Uterus (tissue), 4 donors: Measurements from ENCODE around the gene SHQ1. TPM values are rescaled to one million over a fixed set of nuclear protein-coding genes. Genes with fewer than 3 reads are reported as not detected.

Source experiments
- DNase-seq, 2 donors: peaks; one replicate each; pipeline ENCODE4 v3.0.0-alpha.2; 2019 to 2020
- H3K27ac ChIP-seq, 2 donors: fragments of 200-600 bp; sonication (generic); 1 replicate in 1 of 2; 2 replicates in 1 of 2; pipeline ENCODE4 v1.5.1; 2016 to 2018
- H3K27me3 ChIP-seq, 2 donors: fragments of 200-600 bp; sonication (generic); one replicate each; pipeline ENCODE4 v1.5.1; 2018 to 2019; ENCODE audit warnings: control low read depth in 1 of 2
- H3K36me3 ChIP-seq, 2 donors: fragments of 200-600 bp; sonication (generic); one replicate each; pipeline ENCODE4 v1.5.1; 2019; ENCODE audit warnings: control low read depth in 1 of 2
- H3K4me1 ChIP-seq, 2 donors: fragments of 200-600 bp; sonication (generic); one replicate each; pipeline ENCODE4 v1.5.1; 2018 to 2019; ENCODE audit warnings: control low read depth in 1 of 2
- H3K4me3 ChIP-seq, 2 donors: fragments of 200-600 bp; sonication (generic); 1 replicate in 1 of 2; 2 replicates in 1 of 2; pipeline ENCODE4 v1.5.1; 2018 to 2019; ENCODE audit warnings: mild to moderate bottlenecking in 1 of 2
- H3K9me3 ChIP-seq, 2 donors: fragments of 200-600 bp; sonication (generic); one replicate each; pipeline ENCODE4 v1.5.1; 2019; ENCODE audit warnings: control low read depth in 1 of 2
- CTCF ChIP-seq, 4 experiments: fragments of 200-600 bp in 2 of 4; fragments of 450-650 bp in 2 of 4; sonication (generic) in 2 of 4; IDR thresholded peaks; one replicate each; pipeline ENCODE4 v1.5.1; 2016 to 2019; ENCODE audit warnings: antibody characterized with exemption in 4 of 4, mild to moderate bottlenecking in 2 of 4, moderate library complexity in 1 of 4
- POLR2A ChIP-seq, 2 donors: fragments of 450-650 bp; IDR thresholded peaks; one replicate each; pipeline ENCODE4 v1.6.1; 2016; ENCODE audit warnings: antibody characterized with exemption in 2 of 2, mild to moderate bottlenecking in 1 of 2, moderate library complexity in 1 of 2
- intact Hi-C: fragments of 100-400 bp; cut with DNase I; formaldehyde crosslinking; loops from one replicate; pipeline ENCODE4 v1.15.1; 2023; ENCODE audit warnings: low total_unique reads
- total RNA-seq, 4 donors: library from RNA; depleted of rRNA in 3 of 4; stranded (reverse); fragments of >200 nt in 3 of 4; gene quantifications; one replicate each; pipeline versions ENCODE4 v1.1.0 to v1.2.4, GENCODE V29; 2014 to 2023
- donor health status: DM: yes; HTN: yes; CAD: no.

The SHQ1 gene
- total RNA-seq, 4 donors from 2014 or later, result 8.2 to 30.9 (median 19.2) TPM

- Histone ChIP-seq H3K27me3 (no peaks in the 10 kb centered on the region), H3K36me3 (no peaks in the 10 kb centered on the region), H3K9me3 (no peaks in the 10 kb centered on the region), H3K4me3 (no peak overlapping the region), H3K27ac (no peak overlapping the region), H3K4me1 (no peaks in the 10 kb centered on the region)
- TF ChIP-seq POLR2A (IDR thresholded peaks at IDR 0.05) (no peak), CTCF (IDR thresholded peaks at IDR 0.05) (no peak)
- DNase-seq, result no peak
- intact Hi-C loops, result no loop called here
Observed at GRCh38 chr3:72872183-72872582, 23.9 kb upstream of the SHQ1 start.

- Histone ChIP-seq H3K4me3 (no peak overlapping the region), H3K9me3 (no peaks in the 10 kb centered on the region), H3K27ac (no peak overlapping the region), H3K4me1 (no peaks in the 10 kb centered on the region), H3K36me3 (no peaks in the 10 kb centered on the region), H3K27me3 (no peaks in the 10 kb centered on the region)
- no peak for TF ChIP-seq POLR2A (IDR thresholded peaks at IDR 0.05)
- TF ChIP-seq CTCF (IDR thresholded peaks at IDR 0.05), result no peak
- intact Hi-C loops, result no loop called here
- DNase-seq, result no peak
Observed at GRCh38 chr3:72862314-72863090, 14.3 kb upstream of the SHQ1 start.

- H3K9me3 ChIP-seq, result no peaks in the 10 kb centered on the region
- TF ChIP-seq POLR2A (IDR thresholded peaks at IDR 0.05) (no peak), CTCF (IDR thresholded peaks at IDR 0.05) (no peak)
- H3K4me1 ChIP-seq, result no peaks in the 10 kb centered on the region
- DNase-seq, result no peak
- H3K27ac ChIP-seq, result no peak overlapping the region
- H3K27me3 ChIP-seq, result no peaks in the 10 kb centered on the region
- intact Hi-C loops, result no loop called here
- no peaks in the 10 kb centered on the region for H3K36me3 ChIP-seq
- no peak overlapping the region for H3K4me3 ChIP-seq
Observed at GRCh38 chr3:72860846-72861245, 12.6 kb upstream of the SHQ1 start.

- H3K9me3 ChIP-seq, result no peaks in the 10 kb centered on the region
- no peak overlapping the region for H3K27ac ChIP-seq
- H3K4me3 ChIP-seq, result no peak overlapping the region
- no peaks in the 10 kb centered on the region for H3K36me3 ChIP-seq
- no peaks in the 10 kb centered on the region for H3K4me1 ChIP-seq
- no peaks in the 10 kb centered on the region for H3K27me3 ChIP-seq
- no peak for TF ChIP-seq CTCF (IDR thresholded peaks at IDR 0.05)
- no peak for TF ChIP-seq POLR2A (IDR thresholded peaks at IDR 0.05)
- intact Hi-C loops, result no loop called here
- no peak for DNase-seq
Observed at GRCh38 chr3:72860053-72860452, 11.8 kb upstream of the SHQ1 start.

GRCh38 chr3:72855001-72855400 lies 6.8 kb upstream of the SHQ1 start:
- TF ChIP-seq CTCF (IDR thresholded peaks at IDR 0.05), result no peak
- no peak for TF ChIP-seq POLR2A (IDR thresholded peaks at IDR 0.05)
- no peak overlapping the region for H3K4me3 ChIP-seq
- intact Hi-C loops, result no loop called here
- H3K27me3 ChIP-seq, result no peaks in the 10 kb centered on the region
- no peak for DNase-seq
- H3K27ac ChIP-seq, result no peak overlapping the region
- H3K4me1 ChIP-seq, result no peaks in the 10 kb centered on the region
- no peaks in the 10 kb centered on the region for H3K9me3 ChIP-seq
- H3K36me3 ChIP-seq, result no peaks in the 10 kb centered on the region
